ENCODE measurements around the gene C1orf35.

Gene C1orf35

GRCh38 chr1:228089519-228090380, 13.4 kb downstream of the C1orf35 start:
- CTCF ChIA-PET = no interaction called here
- Mint-ChIP-seq H3K9me3 (peaks cover 14% of the 10 kb centered on the region), H3K36me3 (peaks cover 75% of the 10 kb centered on the region), H3K27me3 (no peaks in the 10 kb centered on the region), H3K4me3 (no peak overlapping the region), H3K27ac (peak overlapping the region; percentile 33), H3K4me1 (peaks cover 69% of the 10 kb centered on the region)
- no peak for DNase-seq

GRCh38 chr1:228088586-228089498, 14.3 kb downstream of the C1orf35 start:
- Mint-ChIP-seq H3K4me3 (no peak overlapping the region), H3K36me3 (peaks cover 74% of the 10 kb centered on the region), H3K27ac (peak overlapping the region; percentile 67), H3K27me3 (no peaks in the 10 kb centered on the region), H3K4me1 (peaks cover 78% of the 10 kb centered on the region), H3K9me3 (peaks cover 5% of the 10 kb centered on the region)
- CTCF ChIA-PET = no interaction called here
- DNase-seq = no peak

- no peak overlapping the region for H3K4me3 Mint-ChIP-seq
- CTCF ChIA-PET = interaction anchor here (1.5 kb wide), 1 partner anchor 89 kb away, joined by 3 read pairs; no protein-coding TSS in a partner anchor
- H3K27me3 Mint-ChIP-seq = no peaks in the 10 kb centered on the region
- no peak for DNase-seq
- H3K9me3 Mint-ChIP-seq = peaks cover 5% of the 10 kb centered on the region
- H3K36me3 Mint-ChIP-seq = peaks cover 75% of the 10 kb centered on the region
- peaks cover 81% of the 10 kb centered on the region for H3K4me1 Mint-ChIP-seq
- peak overlapping the region; percentile 31 for H3K27ac Mint-ChIP-seq
Measured at GRCh38 chr1:228087771-228088251, 15.3 kb downstream of the C1orf35 start.

GRCh38 chr1:228085287-228085951, 17.7 kb downstream of the C1orf35 start:
- Mint-ChIP-seq H3K9me3 (no peaks in the 10 kb centered on the region), H3K27ac (peak overlapping the region; percentile 96), H3K36me3 (peaks cover 53% of the 10 kb centered on the region), H3K4me3 (peak overlapping the region; percentile 93), H3K27me3 (no peaks in the 10 kb centered on the region), H3K4me1 (peaks cover 70% of the 10 kb centered on the region)
- no peak for DNase-seq
- CTCF ChIA-PET = no interaction called here

- H3K27me3 Mint-ChIP-seq = no peaks in the 10 kb centered on the region
- H3K9me3 Mint-ChIP-seq = no peaks in the 10 kb centered on the region
- H3K4me3 Mint-ChIP-seq = peak overlapping the region; percentile 93
- peak overlapping the region; percentile 96 for H3K27ac Mint-ChIP-seq
- peaks cover 47% of the 10 kb centered on the region for H3K36me3 Mint-ChIP-seq
- CTCF ChIA-PET = interaction anchor here (1.5 kb wide), 1 partner anchor 21 kb away, joined by 4 read pairs; no protein-coding TSS in a partner anchor
- peaks cover 64% of the 10 kb centered on the region for H3K4me1 Mint-ChIP-seq
- DNase-seq = no peak
Measured at GRCh38 chr1:228084797-228085196, 18.3 kb downstream of the C1orf35 start.

- no peak for DNase-seq
- Mint-ChIP-seq H3K4me3 (peak overlapping the region; percentile 93), H3K27ac (peak overlapping the region; percentile 96), H3K27me3 (no peaks in the 10 kb centered on the region), H3K36me3 (peaks cover 46% of the 10 kb centered on the region), H3K4me1 (peaks cover 61% of the 10 kb centered on the region), H3K9me3 (no peaks in the 10 kb centered on the region)
- CTCF ChIA-PET = interaction anchor here (0.6 to 1.5 kb wide), 2 partner anchors 21 to 697 kb away, joined by 3 to 4 read pairs; no protein-coding TSS in a partner anchor
Measured at GRCh38 chr1:228084325-228084724, 18.8 kb downstream of the C1orf35 start.

- H3K36me3 Mint-ChIP-seq = peaks cover 42% of the 10 kb centered on the region
- CTCF ChIA-PET = interaction anchor here (0.6 to 1.5 kb wide), 2 partner anchors 22 to 697 kb away, joined by 3 to 4 read pairs; no protein-coding TSS in a partner anchor
- no peaks in the 10 kb centered on the region for H3K9me3 Mint-ChIP-seq
- H3K27me3 Mint-ChIP-seq = no peaks in the 10 kb centered on the region
- peak overlapping the region; percentile 96 for H3K27ac Mint-ChIP-seq
- no peak for DNase-seq
- peak overlapping the region; percentile 93 for H3K4me3 Mint-ChIP-seq
- peaks cover 59% of the 10 kb centered on the region for H3K4me1 Mint-ChIP-seq
Measured at GRCh38 chr1:228083871-228084278, 19.2 kb downstream of the C1orf35 start.

GRCh38 chr1:228082918-228083870, 19.9 kb downstream of the C1orf35 start:
- DNase-seq = peak; percentile 68
- CTCF ChIA-PET = interaction anchor here (1.0 to 1.5 kb wide), 2 partner anchors 22 to 320 kb away, joined by 3 to 4 read pairs; no protein-coding TSS in a partner anchor
- no peaks in the 10 kb centered on the region for H3K9me3 Mint-ChIP-seq
- peaks cover 35% of the 10 kb centered on the region for H3K36me3 Mint-ChIP-seq
- peaks cover 54% of the 10 kb centered on the region for H3K4me1 Mint-ChIP-seq
- peak overlapping the region; percentile 96 for H3K27ac Mint-ChIP-seq
- H3K4me3 Mint-ChIP-seq = peak overlapping the region; percentile 93
- H3K27me3 Mint-ChIP-seq = no peaks in the 10 kb centered on the region

- CTCF ChIA-PET = interaction anchor here (1.0 kb wide), 1 partner anchor 319 kb away, joined by 3 read pairs; no protein-coding TSS in a partner anchor
- DNase-seq = peak; percentile 91
- Mint-ChIP-seq H3K27me3 (no peaks in the 10 kb centered on the region), H3K36me3 (peaks cover 28% of the 10 kb centered on the region), H3K27ac (peak within 1 kb of the TSS; percentile 96), H3K4me1 (peaks cover 46% of the 10 kb centered on the region), H3K9me3 (no peaks in the 10 kb centered on the region), H3K4me3 (peak within 1 kb of the TSS; percentile 93)
Measured at GRCh38 chr1:228082214-228082917, 20.8 kb downstream of the C1orf35 start, which contains the start of gene ARF1. Gene ARF1 (plus strand): TSS chr1:228082708. CDS start chr1:228097115, 14,407 bp downstream.

- H3K4me3 Mint-ChIP-seq = peak overlapping the region; percentile 85
- peaks cover 40% of the 10 kb centered on the region for H3K4me1 Mint-ChIP-seq
- no peaks in the 10 kb centered on the region for H3K9me3 Mint-ChIP-seq
- CTCF ChIA-PET = interaction anchor here (1.0 kb wide), 1 partner anchor 318 kb away, joined by 3 read pairs; no protein-coding TSS in a partner anchor
- H3K27ac Mint-ChIP-seq = peak overlapping the region; percentile 90
- peaks cover 25% of the 10 kb centered on the region for H3K36me3 Mint-ChIP-seq
- DNase-seq = peak; percentile 58
- H3K27me3 Mint-ChIP-seq = no peaks in the 10 kb centered on the region
Measured at GRCh38 chr1:228081578-228082213, 21.4 kb downstream of the C1orf35 start.

GRCh38 chr1:228081144-228081543, 22.0 kb downstream of the C1orf35 start:
- Mint-ChIP-seq H3K9me3 (no peaks in the 10 kb centered on the region), H3K27me3 (no peaks in the 10 kb centered on the region), H3K4me3 (peak overlapping the region; percentile 85), H3K27ac (peak overlapping the region; percentile 90), H3K4me1 (peaks cover 36% of the 10 kb centered on the region), H3K36me3 (peaks cover 23% of the 10 kb centered on the region)
- CTCF ChIA-PET = no interaction called here
- DNase-seq = no peak

All from activated naive CD4-positive, alpha-beta T cell treated with anti-CD3 and anti-CD28 coated beads, Interleukin-2, amount 10 ng/mL, durations not matched to agents 7 days and 5 days (primary cell).